Measurements from ENCODE around the gene PDCD11.
"Not testable (repeated sequence)": the region's sequence is repeated elsewhere in the genome, so short reads cannot be mapped to it uniquely, and the experiment has no call there.

PDCD11 gene

DNA sequence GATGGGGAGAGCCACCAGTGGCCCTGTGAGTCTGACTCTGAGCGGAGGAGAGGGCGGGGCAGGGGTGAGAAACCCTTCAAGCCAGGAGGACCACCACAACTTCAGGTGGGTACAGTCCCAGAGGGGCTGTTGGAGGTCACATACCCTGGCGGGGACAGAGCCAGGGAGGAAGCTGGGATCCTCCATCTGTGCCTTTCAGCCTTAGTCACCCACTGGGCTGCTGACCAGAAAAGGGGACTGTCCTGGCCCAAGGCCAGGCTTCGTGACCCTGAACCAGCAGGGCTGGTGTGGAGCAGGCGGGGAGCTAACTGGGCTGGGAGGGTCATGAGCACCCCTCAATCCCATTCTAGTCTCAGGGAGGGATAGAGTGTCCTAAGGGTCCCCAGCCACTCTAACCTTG lies 84.1 kb downstream of the PDCD11 start:
- DNase-seq (ENCODE audit: low spot score) = no peak
- Mint-ChIP-seq H3K9me3 (no peaks in the 10 kb centered on the region), H3K27me3 (ENCODE audit: low read depth) (no peaks in the 10 kb centered on the region), H3K4me3 (no peak overlapping the region), H3K36me3 (ENCODE audit: low read depth) (no peaks in the 10 kb centered on the region), H3K4me1 (ENCODE audit: low read depth) (peaks cover 11% of the 10 kb centered on the region), H3K27ac (no peak overlapping the region)

DNA sequence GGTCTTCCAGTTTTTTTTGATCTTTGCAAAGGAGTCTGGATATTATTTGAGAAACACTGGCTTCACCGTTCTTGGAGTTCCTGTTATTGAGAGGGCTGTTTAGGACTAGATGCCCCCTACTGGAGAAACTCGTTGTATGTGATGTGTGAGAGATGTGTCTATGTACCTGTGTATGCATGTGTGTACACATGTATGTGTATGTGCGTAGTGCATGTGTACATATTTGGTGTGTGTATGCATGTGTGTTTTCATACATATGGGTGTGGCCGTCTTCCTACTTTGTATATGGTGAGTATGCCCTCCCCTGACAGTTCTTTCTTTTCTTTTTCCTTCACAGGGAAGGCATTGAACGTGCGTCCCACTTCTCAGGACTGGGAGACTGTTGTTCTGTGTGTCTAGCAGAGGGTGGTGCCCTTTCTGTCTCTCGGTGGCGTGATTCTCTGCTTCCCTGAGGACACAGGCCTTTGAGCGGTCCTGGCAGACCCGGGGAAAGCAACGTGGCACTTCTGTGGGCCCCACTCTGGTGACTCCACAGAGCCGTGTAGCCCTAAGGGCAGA lies 85.6 kb downstream of the PDCD11 start:
- Mint-ChIP-seq H3K36me3 (ENCODE audit: low read depth) (no peaks in the 10 kb centered on the region), H3K4me1 (ENCODE audit: low read depth) (peaks cover 8% of the 10 kb centered on the region), H3K27me3 (ENCODE audit: low read depth) (no peaks in the 10 kb centered on the region), H3K27ac (no peak overlapping the region), H3K9me3 (no peaks in the 10 kb centered on the region), H3K4me3 (no peak overlapping the region)
- no peak for DNase-seq (ENCODE audit: low spot score)

DNA sequence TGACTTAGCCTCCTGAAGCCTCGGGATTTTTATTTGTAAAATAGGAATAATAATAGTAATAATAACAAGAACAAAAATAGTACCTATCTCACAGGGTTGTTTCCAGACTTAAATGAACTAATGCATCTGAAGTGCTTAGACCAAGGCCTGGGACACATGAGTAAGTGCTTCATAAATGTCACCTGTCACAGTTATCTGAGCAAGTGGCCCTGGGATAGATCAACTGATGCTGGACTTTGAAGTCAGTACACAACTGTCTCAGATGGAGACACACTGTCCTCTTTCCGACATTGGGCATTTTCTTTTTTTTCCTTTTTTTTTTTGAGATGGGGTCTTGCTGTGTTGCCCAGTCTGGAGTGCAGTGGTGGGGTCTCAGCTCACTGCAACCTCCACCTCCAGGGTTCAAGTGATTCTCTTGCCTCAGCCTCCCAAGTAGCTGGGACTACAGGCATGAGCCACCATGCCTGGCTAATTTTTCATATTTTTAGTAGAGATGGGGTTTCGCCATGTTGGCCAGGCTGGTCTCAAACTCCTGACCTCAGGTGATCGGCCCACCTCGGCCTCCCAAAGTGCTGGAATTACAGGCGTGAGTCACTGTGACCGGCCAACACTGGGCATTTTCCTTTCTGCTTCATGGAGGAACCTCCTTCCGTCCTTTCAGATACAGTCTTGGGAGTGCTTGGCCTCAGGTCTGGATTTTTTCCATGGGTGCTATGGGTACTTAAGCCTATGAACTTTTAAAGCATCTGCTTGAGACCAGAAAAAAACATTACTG lies 90.4 kb downstream of the PDCD11 start:
- not testable (repeated sequence) for H3K27ac Mint-ChIP-seq; H3K4me3 Mint-ChIP-seq; H3K4me1 Mint-ChIP-seq (ENCODE audit: low read depth); H3K9me3 Mint-ChIP-seq; DNase-seq (ENCODE audit: low spot score); H3K36me3 Mint-ChIP-seq (ENCODE audit: low read depth)
- peaks cover 17% of the 10 kb centered on the region for H3K27me3 Mint-ChIP-seq (ENCODE audit: low read depth)

DNA sequence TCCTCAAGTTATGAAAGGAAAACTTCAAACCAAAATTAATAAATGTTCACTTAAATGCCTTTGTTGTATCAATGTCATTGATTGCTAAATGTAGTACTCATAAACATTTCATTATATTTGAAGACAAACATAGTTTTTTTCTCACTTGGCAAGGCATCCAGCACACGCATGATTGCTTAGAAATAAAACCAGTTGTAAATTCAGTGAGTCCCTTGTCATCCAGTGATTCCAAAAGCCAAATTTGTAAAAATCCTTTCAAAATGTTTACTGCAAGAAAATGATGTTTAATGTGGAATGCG lies 90.9 kb downstream of the PDCD11 start:
- Mint-ChIP-seq H3K4me3 (no peak overlapping the region), H3K27me3 (ENCODE audit: low read depth) (peaks cover 22% of the 10 kb centered on the region), H3K36me3 (ENCODE audit: low read depth) (no peaks in the 10 kb centered on the region), H3K4me1 (ENCODE audit: low read depth) (no peaks in the 10 kb centered on the region), H3K27ac (no peak overlapping the region), H3K9me3 (no peaks in the 10 kb centered on the region)
- no peak for DNase-seq (ENCODE audit: low spot score)

DNA sequence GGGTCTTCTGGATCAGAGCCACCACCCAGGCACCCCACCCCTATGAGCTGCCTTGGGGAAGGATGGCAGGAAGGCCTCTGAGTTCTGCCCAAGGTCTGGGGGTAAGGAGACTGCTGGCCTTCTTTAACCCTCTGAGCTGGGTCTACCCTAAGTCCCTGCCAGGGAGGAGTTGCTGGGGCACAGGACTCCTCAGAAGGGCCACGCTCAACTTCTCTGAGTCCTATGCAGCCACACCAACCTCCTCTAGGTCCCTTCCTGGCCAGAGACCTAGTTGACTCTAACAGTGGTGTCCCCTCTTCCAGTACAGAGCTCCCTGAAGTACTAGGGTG lies 94.5 kb downstream of the PDCD11 start:
- H3K4me1 Mint-ChIP-seq (ENCODE audit: low read depth) = peaks cover 9% of the 10 kb centered on the region
- no peak overlapping the region for H3K27ac Mint-ChIP-seq
- H3K27me3 Mint-ChIP-seq (ENCODE audit: low read depth) = peaks cover 51% of the 10 kb centered on the region

DNA sequence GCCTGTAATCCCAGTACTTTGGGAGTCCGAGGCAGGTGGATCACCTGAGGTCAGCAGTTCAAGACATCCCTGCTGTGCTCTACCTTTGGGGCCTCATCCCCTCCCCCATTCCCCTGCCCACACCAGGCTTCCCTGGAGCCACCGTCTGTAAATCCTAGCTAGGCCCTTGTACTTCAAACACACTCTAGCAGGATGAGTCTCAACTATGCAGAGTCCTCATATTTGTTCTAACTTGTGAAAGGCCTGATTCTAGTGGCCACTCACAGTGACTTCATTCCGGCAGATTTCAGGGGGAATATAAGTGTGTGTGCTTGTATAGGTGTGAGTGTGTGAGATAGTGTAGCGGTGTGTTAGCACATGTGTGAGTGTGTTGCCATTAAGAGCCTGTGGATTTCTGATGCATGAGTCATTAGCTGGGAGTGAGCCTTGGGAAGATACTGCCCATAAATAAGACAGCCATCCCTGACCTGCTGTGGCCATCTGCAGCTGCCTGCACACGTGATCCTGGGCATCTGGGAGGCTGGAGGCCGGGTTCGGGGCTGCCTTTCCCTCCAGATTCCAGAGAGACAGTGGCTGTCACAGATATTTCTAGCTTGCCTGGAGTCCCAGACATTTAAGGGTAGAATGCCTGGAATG lies 95.4 kb downstream of the PDCD11 start:
- Mint-ChIP-seq H3K27me3 (ENCODE audit: low read depth) (peaks cover 58% of the 10 kb centered on the region), H3K4me1 (ENCODE audit: low read depth) (peaks cover 9% of the 10 kb centered on the region), H3K4me3 (peak overlapping the region; percentile 85), H3K9me3 (no peaks in the 10 kb centered on the region), H3K36me3 (ENCODE audit: low read depth) (no peaks in the 10 kb centered on the region), H3K27ac (no peak overlapping the region)
- no peak for DNase-seq (ENCODE audit: low spot score)

More for the DNA sequence above, 94.5 kb downstream of the PDCD11 start:
- no peaks in the 10 kb centered on the region for H3K9me3 Mint-ChIP-seq
- H3K36me3 Mint-ChIP-seq (ENCODE audit: low read depth) = no peaks in the 10 kb centered on the region
- no peak overlapping the region for H3K4me3 Mint-ChIP-seq
- no peak for DNase-seq (ENCODE audit: low spot score)

DNA sequence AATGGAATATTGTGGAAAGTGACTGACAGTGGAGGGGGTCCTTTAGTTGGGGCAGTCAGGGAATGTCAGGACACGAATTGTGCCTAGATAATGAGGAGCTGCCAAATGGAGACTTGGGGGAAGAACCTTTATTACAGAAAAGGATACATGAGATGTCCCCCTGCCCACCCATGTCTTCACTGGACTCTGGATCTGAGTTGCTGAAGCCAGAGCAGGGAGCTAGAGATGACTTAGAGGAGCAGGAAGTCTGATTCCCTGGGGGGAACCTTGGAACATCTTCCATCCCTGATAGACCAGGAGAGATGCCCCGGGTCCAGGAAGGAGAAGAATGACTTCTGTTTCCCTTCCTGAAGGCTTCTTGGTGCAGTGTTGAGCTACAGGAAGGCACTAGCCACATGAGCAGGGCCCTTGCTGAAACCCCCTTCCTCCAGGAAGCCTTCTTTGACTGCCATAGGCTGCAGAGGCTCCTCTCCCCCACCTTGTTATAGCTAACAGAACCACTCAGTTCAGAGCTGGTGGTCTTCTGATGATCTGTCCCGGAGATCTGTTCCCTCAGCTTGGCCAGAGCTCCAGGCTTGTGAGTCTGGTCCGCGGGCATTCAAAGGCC lies 96.3 kb downstream of the PDCD11 start:
- Mint-ChIP-seq H3K36me3 (ENCODE audit: low read depth) (no peaks in the 10 kb centered on the region), H3K27me3 (ENCODE audit: low read depth) (peaks cover 67% of the 10 kb centered on the region), H3K4me1 (ENCODE audit: low read depth) (peaks cover 9% of the 10 kb centered on the region), H3K27ac (no peak overlapping the region), H3K4me3 (peak overlapping the region; percentile 85), H3K9me3 (no peaks in the 10 kb centered on the region)
- DNase-seq (ENCODE audit: low spot score) = no peak

GRCh38 chr10:103493362-103493915 lies 97.0 kb downstream of the PDCD11 start, which contains the start of gene NEURL1:
Gene NEURL1, plus strand, starts transcription at chr10:103493705. Its CDS starts 683 bp downstream, at chr10:103494388.
- no peaks in the 10 kb centered on the region for H3K36me3 Mint-ChIP-seq (ENCODE audit: low read depth)
- H3K9me3 Mint-ChIP-seq = no peaks in the 10 kb centered on the region
- no peak within 1 kb of the TSS for H3K27ac Mint-ChIP-seq
- peak; percentile 36 for DNase-seq (ENCODE audit: low spot score)
- peak within 1 kb of the TSS; percentile 85 for H3K4me3 Mint-ChIP-seq
- H3K27me3 Mint-ChIP-seq (ENCODE audit: low read depth) = peaks cover 64% of the 10 kb centered on the region
- peaks cover 9% of the 10 kb centered on the region for H3K4me1 Mint-ChIP-seq (ENCODE audit: low read depth)

- peaks cover 68% of the 10 kb centered on the region for H3K27me3 Mint-ChIP-seq (ENCODE audit: low read depth)
- H3K4me3 Mint-ChIP-seq = peak overlapping the region; percentile 60
- no peaks in the 10 kb centered on the region for H3K9me3 Mint-ChIP-seq
- no peak overlapping the region for H3K27ac Mint-ChIP-seq
- peak; percentile 36 for DNase-seq (ENCODE audit: low spot score)
- H3K36me3 Mint-ChIP-seq (ENCODE audit: low read depth) = no peaks in the 10 kb centered on the region
- H3K4me1 Mint-ChIP-seq (ENCODE audit: low read depth) = peaks cover 9% of the 10 kb centered on the region
Observed at GRCh38 chr10:103493916-103494877, 97.8 kb downstream of the PDCD11 start.

DNA sequence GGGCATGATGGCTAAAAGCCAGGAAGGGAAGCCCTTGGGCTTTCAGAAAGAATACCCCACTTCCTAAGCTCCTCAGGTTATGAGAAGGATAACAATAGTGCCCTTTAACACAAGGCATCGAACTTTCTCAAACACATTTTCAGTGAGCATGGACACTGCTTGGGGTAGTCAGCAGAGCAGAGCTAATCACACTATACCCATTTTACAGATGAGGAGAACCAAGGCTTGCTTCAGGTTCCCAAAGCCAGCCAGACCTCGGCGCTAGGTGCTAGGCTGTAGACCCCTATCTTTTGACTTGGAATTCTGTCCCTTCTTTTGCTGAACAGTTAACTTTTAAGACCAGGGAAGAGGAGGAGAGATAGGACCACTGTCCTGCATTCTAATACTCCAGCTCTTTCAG lies 98.9 kb downstream of the PDCD11 start:
- Mint-ChIP-seq H3K36me3 (ENCODE audit: low read depth) (no peaks in the 10 kb centered on the region), H3K9me3 (no peaks in the 10 kb centered on the region), H3K27ac (no peak overlapping the region), H3K27me3 (ENCODE audit: low read depth) (peaks cover 73% of the 10 kb centered on the region), H3K4me1 (ENCODE audit: low read depth) (peaks cover 9% of the 10 kb centered on the region), H3K4me3 (peak overlapping the region; percentile 60)
- DNase-seq (ENCODE audit: low spot score) = no peak
